ENCODE data around the gene KRTAP5-4.

GRCh38 chr11:1573903-1574237, 48.1 kb downstream of the KRTAP5-4 start:
- TF ChIP-seq CTCF (conservative IDR thresholded peaks at IDR 0.05 in 1 of 2, IDR thresholded peaks at IDR 0.05 in 1 of 2; ENCODE audit: low read depth in 1 of 2, low read length in 2 of 2) (no peak), EZH2 (IDR thresholded peaks at IDR 0.05; ENCODE audit: low read length, missing control alignments) (no peak)
